ENCODE results near the gene PLCD3.

PLCD3 gene

DNA sequence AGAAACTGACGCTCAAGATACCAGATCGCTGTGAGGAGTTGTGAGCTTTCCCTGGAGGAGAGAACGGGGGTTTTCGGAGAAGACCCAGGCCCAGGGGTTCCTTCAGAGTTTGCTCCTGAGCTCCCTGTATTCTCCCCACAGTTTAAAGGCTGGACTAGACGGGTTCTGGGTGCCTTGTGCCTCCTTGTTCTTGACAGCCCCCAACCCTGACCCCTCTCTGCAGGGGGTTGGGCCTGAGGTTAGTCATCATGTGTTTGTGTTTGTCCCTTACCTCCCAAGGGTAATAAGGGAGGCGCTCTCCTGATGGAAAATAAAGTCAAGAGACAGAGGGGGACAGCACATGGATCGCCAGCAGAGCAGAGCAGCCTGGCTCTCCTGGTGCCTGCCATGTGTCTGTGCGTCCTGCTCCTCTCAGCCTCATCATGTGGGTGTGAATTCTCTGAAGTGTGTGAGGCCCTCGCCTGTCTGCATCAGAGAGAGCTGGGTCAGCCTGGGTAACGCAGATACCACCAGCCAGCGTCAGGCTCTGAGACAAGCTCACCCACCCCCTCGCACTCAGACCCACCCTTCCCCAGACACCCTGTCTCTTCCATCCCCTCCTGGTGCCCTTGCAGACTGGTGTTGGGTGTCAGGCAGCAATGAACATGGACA, 38.1 kb upstream of the PLCD3 start:
- H3K4me2 ChIP-seq (ENCODE audit: low read length): no peak overlapping the region
- H3K9ac ChIP-seq (ENCODE audit: low read length): no peak overlapping the region
- TF ChIP-seq, protein P1, sequence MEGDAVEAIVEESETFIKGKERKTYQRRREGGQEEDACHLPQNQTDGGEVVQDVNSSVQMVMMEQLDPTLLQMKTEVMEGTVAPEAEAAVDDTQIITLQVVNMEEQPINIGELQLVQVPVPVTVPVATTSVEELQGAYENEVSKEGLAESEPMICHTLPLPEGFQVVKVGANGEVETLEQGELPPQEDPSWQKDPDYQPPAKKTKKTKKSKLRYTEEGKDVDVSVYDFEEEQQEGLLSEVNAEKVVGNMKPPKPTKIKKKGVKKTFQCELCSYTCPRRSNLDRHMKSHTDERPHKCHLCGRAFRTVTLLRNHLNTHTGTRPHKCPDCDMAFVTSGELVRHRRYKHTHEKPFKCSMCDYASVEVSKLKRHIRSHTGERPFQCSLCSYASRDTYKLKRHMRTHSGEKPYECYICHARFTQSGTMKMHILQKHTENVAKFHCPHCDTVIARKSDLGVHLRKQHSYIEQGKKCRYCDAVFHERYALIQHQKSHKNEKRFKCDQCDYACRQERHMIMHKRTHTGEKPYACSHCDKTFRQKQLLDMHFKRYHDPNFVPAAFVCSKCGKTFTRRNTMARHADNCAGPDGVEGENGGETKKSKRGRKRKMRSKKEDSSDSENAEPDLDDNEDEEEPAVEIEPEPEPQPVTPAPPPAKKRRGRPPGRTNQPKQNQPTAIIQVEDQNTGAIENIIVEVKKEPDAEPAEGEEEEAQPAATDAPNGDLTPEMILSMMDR (IDR thresholded peaks at IDR 0.05; ENCODE audit: low read depth, low read length): no peak
- TF ChIP-seq EZH2phosphoT487 (IDR thresholded peaks at IDR 0.05; ENCODE audit: low read depth): no peak
- peaks cover 12% of the 10 kb centered on the region for H3K4me1 ChIP-seq (ENCODE audit: low read length)
- H4K20me1 ChIP-seq (ENCODE audit: insufficient read depth, low read length): no peaks in the 10 kb centered on the region
- H3K4me3 ChIP-seq (ENCODE audit: low read length): no peak overlapping the region
- H3K36me3 ChIP-seq (replicated peaks; ENCODE audit: low read depth, low read length): no peaks in the 10 kb centered on the region
- no peaks in the 10 kb centered on the region for H3K79me2 ChIP-seq (ENCODE audit: low read length)
- no peak overlapping the region for H3K27ac ChIP-seq (ENCODE audit: low read length)
- H3K27me3 ChIP-seq (ENCODE audit: low read depth, low read length): no peaks in the 10 kb centered on the region
- no peak overlapping the region for H2AFZ ChIP-seq (ENCODE audit: low read depth, low read length)
- H3K9me3 ChIP-seq (ENCODE audit: insufficient read depth, low read length): no peaks in the 10 kb centered on the region

DNA sequence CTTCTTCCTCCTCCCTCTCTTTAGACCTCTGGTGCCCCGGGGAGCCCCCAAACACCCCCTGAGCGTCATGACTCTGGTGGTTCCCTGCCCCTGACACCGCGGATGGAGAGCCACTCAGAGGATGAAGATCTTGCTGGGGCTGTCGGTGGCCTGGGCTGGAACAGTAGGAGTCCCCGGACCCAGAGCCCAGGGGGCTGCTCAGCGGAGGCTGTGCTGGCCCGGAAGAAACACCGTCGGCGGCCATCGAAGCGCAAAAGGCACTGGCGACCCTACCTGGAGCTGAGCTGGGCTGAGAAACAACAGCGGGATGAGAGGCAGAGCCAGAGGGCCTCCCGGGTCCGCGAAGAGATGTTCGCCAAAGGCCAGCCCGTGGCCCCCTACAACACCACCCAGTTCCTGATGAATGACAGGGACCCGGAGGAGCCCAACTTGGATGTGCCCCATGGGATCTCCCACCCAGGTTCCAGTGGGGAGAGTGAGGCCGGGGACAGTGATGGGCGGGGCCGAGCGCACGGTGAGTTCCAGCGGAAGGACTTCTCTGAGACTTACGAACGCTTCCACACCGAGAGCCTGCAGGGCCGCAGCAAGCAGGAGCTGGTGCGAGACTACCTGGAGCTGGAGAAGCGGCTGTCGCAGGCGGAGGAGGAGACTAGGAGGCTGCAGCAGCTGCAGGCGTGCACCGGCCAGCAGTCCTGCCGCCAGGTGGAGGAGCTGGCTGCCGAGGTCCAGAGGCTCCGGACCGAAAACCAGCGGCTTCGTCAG, 36.9 kb upstream of the PLCD3 start:
- Histone ChIP-seq H3K27ac (ENCODE audit: low read length) (no peak overlapping the region), H3K9me3 (ENCODE audit: insufficient read depth, low read length) (no peaks in the 10 kb centered on the region), H3K27me3 (ENCODE audit: low read depth, low read length) (no peaks in the 10 kb centered on the region), H2AFZ (ENCODE audit: low read depth, low read length) (no peak overlapping the region), H3K79me2 (ENCODE audit: low read length) (no peaks in the 10 kb centered on the region), H4K20me1 (ENCODE audit: insufficient read depth, low read length) (no peaks in the 10 kb centered on the region), H3K4me1 (ENCODE audit: low read length) (peaks cover 12% of the 10 kb centered on the region), H3K4me2 (ENCODE audit: low read length) (no peak overlapping the region), H3K36me3 (replicated peaks; ENCODE audit: low read depth, low read length) (no peaks in the 10 kb centered on the region), H3K4me3 (ENCODE audit: low read length) (no peak overlapping the region), H3K9ac (ENCODE audit: low read length) (no peak overlapping the region)
- TF ChIP-seq EZH2phosphoT487 (IDR thresholded peaks at IDR 0.05; ENCODE audit: low read depth): no peak
- TF ChIP-seq, protein P1 (IDR thresholded peaks at IDR 0.05; ENCODE audit: low read depth, low read length): no peak

DNA sequence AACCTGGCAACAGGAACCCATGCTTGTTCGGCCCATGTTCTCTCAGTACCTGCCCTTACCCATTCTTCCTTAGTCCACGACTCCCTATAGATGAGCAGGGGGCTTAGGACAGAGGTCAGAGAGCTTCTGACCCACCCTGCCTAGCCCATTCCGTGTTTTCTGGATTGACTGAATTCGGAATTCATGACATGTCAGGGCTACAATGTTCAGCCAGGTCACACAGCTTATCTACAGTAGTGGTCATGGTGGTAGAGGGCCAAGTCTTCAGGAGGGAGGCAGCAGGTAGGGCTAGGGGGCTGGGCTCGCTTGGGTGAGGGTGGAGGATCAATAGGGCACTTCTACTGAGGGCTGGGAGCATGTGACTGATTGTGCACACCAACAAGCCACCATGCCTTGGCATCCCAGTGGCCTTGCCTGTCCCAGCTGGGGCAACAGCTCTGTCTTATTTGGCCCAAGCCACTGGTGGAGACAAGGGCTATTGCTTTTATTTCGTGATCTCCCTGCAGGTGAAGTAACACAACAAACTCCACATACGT, 32.5 kb upstream of the PLCD3 start:
- TF ChIP-seq EZH2phosphoT487 (IDR thresholded peaks at IDR 0.05; ENCODE audit: low read depth): no peak
- TF ChIP-seq, protein P1 (IDR thresholded peaks at IDR 0.05; ENCODE audit: low read depth, low read length): no peak
- peaks cover 5% of the 10 kb centered on the region for H3K36me3 ChIP-seq (replicated peaks; ENCODE audit: low read depth, low read length)
- no peaks in the 10 kb centered on the region for H3K9me3 ChIP-seq (ENCODE audit: insufficient read depth, low read length)
- no peaks in the 10 kb centered on the region for H3K27me3 ChIP-seq (ENCODE audit: low read depth, low read length)
- H3K27ac ChIP-seq (ENCODE audit: low read length): no peak overlapping the region
- H4K20me1 ChIP-seq (ENCODE audit: insufficient read depth, low read length): no peaks in the 10 kb centered on the region
- H3K79me2 ChIP-seq (ENCODE audit: low read length): peaks cover 15% of the 10 kb centered on the region
- no peak overlapping the region for H3K4me2 ChIP-seq (ENCODE audit: low read length)
- H3K4me1 ChIP-seq (ENCODE audit: low read length): peaks cover 11% of the 10 kb centered on the region
- no peak overlapping the region for H3K9ac ChIP-seq (ENCODE audit: low read length)
- H3K4me3 ChIP-seq (ENCODE audit: low read length): no peak overlapping the region
- H2AFZ ChIP-seq (ENCODE audit: low read depth, low read length): no peak overlapping the region

DNA sequence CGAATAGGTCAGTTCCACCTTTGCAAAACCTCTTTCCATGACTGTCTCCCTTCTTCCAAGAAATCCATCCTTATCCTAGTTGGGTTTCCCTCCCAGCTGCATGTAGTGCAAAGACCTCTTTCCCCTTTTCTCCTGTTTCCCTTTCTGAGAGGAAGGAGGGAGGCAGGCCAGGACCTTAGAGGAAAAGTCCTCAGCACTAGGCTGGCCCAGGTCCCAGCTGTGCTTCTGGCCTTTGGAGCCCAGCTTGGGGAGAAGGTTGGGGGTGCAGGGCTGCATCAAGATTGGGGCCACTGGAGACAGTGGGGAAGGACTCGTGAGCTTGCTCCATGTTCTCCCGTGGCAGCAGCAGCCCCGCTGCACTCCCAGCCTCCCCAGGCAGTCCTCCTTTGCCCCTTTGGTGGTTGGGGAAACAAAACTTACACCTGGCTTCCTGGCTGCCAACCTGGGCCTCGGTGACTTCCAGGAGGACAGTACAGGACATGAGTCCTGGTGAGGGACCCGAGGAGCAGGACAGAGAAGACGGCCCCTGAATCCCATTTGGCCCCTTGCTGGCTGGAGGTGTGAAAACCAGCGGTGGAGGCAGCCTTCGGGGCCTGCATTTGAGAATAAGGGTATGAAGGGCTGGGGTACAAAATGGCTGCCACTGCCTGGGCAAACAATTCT, 29.8 kb upstream of the PLCD3 start:
- peak overlapping the region; percentile 56 for H3K9ac ChIP-seq (ENCODE audit: low read length)
- peak overlapping the region; percentile 50 for H2AFZ ChIP-seq (ENCODE audit: low read depth, low read length)
- no peaks in the 10 kb centered on the region for H3K27me3 ChIP-seq (ENCODE audit: low read depth, low read length)
- peaks cover 18% of the 10 kb centered on the region for H3K36me3 ChIP-seq (replicated peaks; ENCODE audit: low read depth, low read length)
- no peak overlapping the region for H3K27ac ChIP-seq (ENCODE audit: low read length)
- H3K4me3 ChIP-seq (ENCODE audit: low read length): peak overlapping the region; percentile 93
- H4K20me1 ChIP-seq (ENCODE audit: insufficient read depth, low read length): no peaks in the 10 kb centered on the region
- no peaks in the 10 kb centered on the region for H3K9me3 ChIP-seq (ENCODE audit: insufficient read depth, low read length)
- H3K4me1 ChIP-seq (ENCODE audit: low read length): peaks cover 13% of the 10 kb centered on the region
- TF ChIP-seq, protein P1 (IDR thresholded peaks at IDR 0.05; ENCODE audit: low read depth, low read length): no peak
- H3K4me2 ChIP-seq (ENCODE audit: low read length): peak overlapping the region; percentile 88
- peaks cover 26% of the 10 kb centered on the region for H3K79me2 ChIP-seq (ENCODE audit: low read length)

All from OCI-LY3 (cell line).